HEK293 (cell line): ENCODE results near the gene RGSL1.

Experiments
- CTCF ChIA-PET: fragments of 350-600 bp; formaldehyde crosslinking; extraction: SDS; loops from one replicate; lab custom pipeline; 2021; ENCODE audit warnings: antibody characterized with exemption; lab: Yijun Ruan, JAX
- POLR2A ChIA-PET: fragments of 300-600 bp; formaldehyde crosslinking; extraction: SDS; loops from one replicate; lab custom pipeline; 2020; ENCODE audit warnings: antibody characterized with exemption, inconsistent platforms; lab: Yijun Ruan, JAX
- H3K27ac ChIP-seq: fragments of 200-500 bp; sonication (Bioruptor generic); 2 replicates; pipeline ENCODE4 v1.5.1; 2014; ENCODE audit warnings: low read depth, low read length, control low read depth, inconsistent platforms; ENCODE audit errors: extremely low read depth
- H3K36me3 ChIP-seq, 2 experiments: fragments of 200-500 bp in 1 of 2; sonication (Bioruptor generic) in 1 of 2; 1 replicate in 1 of 2; 2 replicates in 1 of 2; pipeline ENCODE4 v1.5.1; 2014 to 2017; ENCODE audit warnings: inconsistent platforms in 2 of 2, low read length in 2 of 2; ENCODE audit not compliant: control insufficient read depth in 2 of 2, insufficient read depth in 1 of 2
- H3K4me1 ChIP-seq: fragments of 200-500 bp; sonication (Bioruptor generic); 2 replicates; pipeline ENCODE4 v1.5.1; 2014; ENCODE audit warnings: mild to moderate bottlenecking, low read length, inconsistent platforms; ENCODE audit not compliant: control insufficient read depth, insufficient read depth
- H3K4me3 ChIP-seq: 2 replicates; pipeline ENCODE4 v1.5.1; 2011; ENCODE audit warnings: low read depth, mild to moderate bottlenecking, control low read depth, low read length, moderate library complexity
- H3K9me3 ChIP-seq: fragments of 200-500 bp; sonication (Bioruptor generic); 2 replicates; pipeline ENCODE4 v1.5.1; 2014; ENCODE audit warnings: low read depth, low read length, inconsistent platforms; ENCODE audit not compliant: control insufficient read depth, insufficient read depth
- EGR2 ChIP-seq: fragments of 450-650 bp; formaldehyde crosslinking; IDR thresholded peaks from 2 replicates; pipeline ENCODE4 v1.5.1; 2016; ENCODE audit warnings: low read depth, missing biosample characterization, missing genetic modification characterization
- IKZF3 ChIP-seq: fragments of 450-650 bp; IDR thresholded peaks from 2 replicates; pipeline ENCODE4 v1.5.0; 2018; ENCODE audit warnings: missing biosample characterization, mild to moderate bottlenecking, missing genetic modification characterization, moderate library complexity
- ZBTB20 ChIP-seq: fragments of 450-650 bp; formaldehyde crosslinking; IDR thresholded peaks from 2 replicates; pipeline ENCODE4 v1.5.1; 2016; ENCODE audit warnings: missing biosample characterization, missing genetic modification characterization
- ZNF114 ChIP-seq: fragments of 450-650 bp; formaldehyde crosslinking; IDR thresholded peaks from 2 replicates; pipeline ENCODE4 v1.5.0; 2017; ENCODE audit warnings: missing biosample characterization, missing genetic modification characterization
- ZNF426 ChIP-seq: fragments of 450-650 bp; formaldehyde crosslinking; IDR thresholded peaks from 2 replicates; pipeline ENCODE4 v1.5.1; 2017; ENCODE audit warnings: missing biosample characterization, missing genetic modification characterization, mild to moderate bottlenecking, inconsistent platforms, moderate library complexity
- ZNF501 ChIP-seq: fragments of 450-650 bp; formaldehyde crosslinking; IDR thresholded peaks from 2 replicates; pipeline ENCODE4 v1.5.1; 2016; ENCODE audit warnings: missing biosample characterization, missing genetic modification characterization
- ZNF548 ChIP-seq: fragments of 450-650 bp; formaldehyde crosslinking; IDR thresholded peaks from 2 replicates; pipeline ENCODE4 v1.5.1; 2016; ENCODE audit warnings: missing biosample characterization, missing genetic modification characterization
- ZNF670 ChIP-seq: fragments of 450-650 bp; formaldehyde crosslinking; IDR thresholded peaks from 2 replicates; pipeline ENCODE4 v1.5.1; 2016; ENCODE audit warnings: missing biosample characterization, missing genetic modification characterization, low read depth
- ZSCAN23 ChIP-seq: fragments of 450-650 bp; formaldehyde crosslinking; IDR thresholded peaks from 2 replicates; pipeline ENCODE4 v1.5.1; 2016; ENCODE audit warnings: missing biosample characterization, missing genetic modification characterization
- TF ChIP-seq, protein P1 (sequence below): fragments of 450-650 bp; formaldehyde crosslinking; IDR thresholded peaks from 2 replicates; pipeline ENCODE4 v1.5.1; 2016; ENCODE audit warnings: missing biosample characterization, missing genetic modification characterization
- TF ChIP-seq, protein P2 (sequence below): fragments of 450-650 bp; formaldehyde crosslinking; IDR thresholded peaks from 2 replicates; pipeline ENCODE4 v1.5.1; 2016; ENCODE audit warnings: missing biosample characterization, missing genetic modification characterization, borderline replicate concordance
- TF ChIP-seq, protein P3 (sequence below): fragments of 450-650 bp; formaldehyde crosslinking; IDR thresholded peaks from 2 replicates; pipeline ENCODE4 v1.5.1; 2016; ENCODE audit warnings: missing biosample characterization, missing genetic modification characterization
- TF ChIP-seq, protein P4 (sequence below): fragments of 450-650 bp; formaldehyde crosslinking; IDR thresholded peaks from 2 replicates; pipeline ENCODE4 v1.5.1; 2016; ENCODE audit warnings: missing biosample characterization, missing genetic modification characterization

The RGSL1 gene

DNA sequence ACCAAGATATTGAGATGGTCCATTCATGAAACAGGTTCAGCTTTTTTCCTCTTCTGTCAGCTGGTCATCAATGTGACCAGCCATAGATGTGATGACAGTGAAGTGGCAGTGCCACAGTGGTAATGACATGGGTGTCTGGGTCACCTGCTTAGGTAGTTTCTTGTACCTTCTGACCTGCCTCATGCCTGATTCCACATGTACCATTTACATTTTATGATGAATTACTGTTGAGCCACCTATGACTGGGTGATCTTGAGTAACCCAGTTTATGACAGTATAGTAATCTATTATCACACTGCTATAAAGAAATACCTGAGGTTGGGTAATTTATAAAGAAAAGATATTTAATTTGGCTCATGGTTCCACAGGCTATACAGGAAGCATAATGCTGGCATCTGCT lies 45.7 kb downstream of the RGSL1 start:
- Histone ChIP-seq H3K4me3 (no peak overlapping the region), H3K36me3 (no peaks in the 10 kb centered on the region), H3K9me3 (no peaks in the 10 kb centered on the region), H3K4me1 (no peaks in the 10 kb centered on the region), H3K27ac (no peak overlapping the region)
- POLR2A ChIA-PET, result no interaction called here
- CTCF ChIA-PET, result no interaction called here
- TF ChIP-seq, protein P1, sequence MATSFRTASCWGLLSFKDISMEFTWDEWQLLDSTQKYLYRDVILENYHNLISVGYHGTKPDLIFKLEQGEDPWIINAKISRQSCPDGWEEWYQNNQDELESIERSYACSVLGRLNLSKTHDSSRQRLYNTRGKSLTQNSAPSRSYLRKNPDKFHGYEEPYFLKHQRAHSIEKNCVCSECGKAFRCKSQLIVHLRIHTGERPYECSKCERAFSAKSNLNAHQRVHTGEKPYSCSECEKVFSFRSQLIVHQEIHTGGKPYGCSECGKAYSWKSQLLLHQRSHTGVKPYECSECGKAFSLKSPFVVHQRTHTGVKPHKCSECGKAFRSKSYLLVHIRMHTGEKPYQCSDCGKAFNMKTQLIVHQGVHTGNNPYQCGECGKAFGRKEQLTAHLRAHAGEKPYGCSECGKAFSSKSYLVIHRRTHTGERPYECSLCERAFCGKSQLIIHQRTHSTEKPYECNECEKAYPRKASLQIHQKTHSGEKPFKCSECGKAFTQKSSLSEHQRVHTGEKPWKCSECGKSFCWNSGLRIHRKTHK (tag by site-specific recombination), result no peak
- TF ChIP-seq ZNF548 (tag by site-specific recombination), result no peak
- TF ChIP-seq, protein P2, sequence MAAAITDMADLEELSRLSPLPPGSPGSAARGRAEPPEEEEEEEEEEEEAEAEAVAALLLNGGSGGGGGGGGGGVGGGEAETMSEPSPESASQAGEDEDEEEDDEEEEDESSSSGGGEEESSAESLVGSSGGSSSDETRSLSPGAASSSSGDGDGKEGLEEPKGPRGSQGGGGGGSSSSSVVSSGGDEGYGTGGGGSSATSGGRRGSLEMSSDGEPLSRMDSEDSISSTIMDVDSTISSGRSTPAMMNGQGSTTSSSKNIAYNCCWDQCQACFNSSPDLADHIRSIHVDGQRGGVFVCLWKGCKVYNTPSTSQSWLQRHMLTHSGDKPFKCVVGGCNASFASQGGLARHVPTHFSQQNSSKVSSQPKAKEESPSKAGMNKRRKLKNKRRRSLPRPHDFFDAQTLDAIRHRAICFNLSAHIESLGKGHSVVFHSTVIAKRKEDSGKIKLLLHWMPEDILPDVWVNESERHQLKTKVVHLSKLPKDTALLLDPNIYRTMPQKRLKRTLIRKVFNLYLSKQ (tag by site-specific recombination), result no peak
- no peak for TF ChIP-seq IKZF3

DNA sequence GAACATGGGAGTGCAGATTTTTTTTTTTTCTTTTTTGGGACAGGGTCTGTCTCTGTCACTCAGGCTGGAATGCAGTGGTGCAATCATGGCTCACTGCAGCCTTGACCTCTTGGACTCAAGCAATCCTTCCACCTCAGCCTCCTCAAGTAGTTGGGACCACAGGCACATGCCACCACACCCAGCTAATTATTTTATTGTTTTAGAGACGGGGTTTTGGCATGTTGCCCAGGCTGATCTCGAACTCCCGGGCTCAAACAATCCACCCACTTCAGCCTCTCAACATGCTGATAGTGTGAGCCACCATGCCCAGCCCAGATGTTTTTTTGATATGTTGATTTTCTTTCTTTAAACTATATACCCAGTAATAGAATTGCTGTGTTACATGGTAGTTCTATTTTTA lies 57.7 kb downstream of the RGSL1 start:
- Histone ChIP-seq H3K4me3 (no peak overlapping the region), H3K36me3 (no peaks in the 10 kb centered on the region), H3K4me1 (no peaks in the 10 kb centered on the region), H3K27ac (no peak overlapping the region), H3K9me3 (no peaks in the 10 kb centered on the region)
- ChIA-PET CTCF (interaction anchor here (0.6 kb wide), 1 partner anchor 430 kb away, joined by 4 read pairs; no protein-coding TSS in a partner anchor), POLR2A (no interaction called here)
- TF ChIP-seq ZNF501 (tag by site-specific recombination), result no peak
- TF ChIP-seq ZNF114 (tag by site-specific recombination), result no peak

DNA sequence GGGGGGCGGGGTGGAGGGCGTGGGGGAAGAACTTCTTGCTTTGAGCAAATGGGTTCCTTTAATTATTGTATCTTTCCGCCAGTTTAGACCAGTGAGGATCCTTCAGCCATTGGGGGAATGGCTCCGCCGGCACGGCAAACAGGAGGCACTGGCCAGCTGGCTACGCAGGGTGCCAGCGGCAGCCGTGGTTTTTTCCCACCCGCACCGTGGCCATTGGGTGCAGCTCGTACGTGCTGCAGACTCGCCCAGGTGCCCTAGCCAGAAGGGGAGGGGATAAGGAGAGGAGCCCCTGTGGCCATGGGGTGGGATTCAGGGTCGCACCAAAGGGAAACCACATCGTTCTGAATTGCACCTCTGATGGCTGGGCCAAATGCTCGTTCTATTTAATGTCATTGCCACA lies 65.6 kb downstream of the RGSL1 start:
- CTCF ChIA-PET, result no interaction called here

DNA sequence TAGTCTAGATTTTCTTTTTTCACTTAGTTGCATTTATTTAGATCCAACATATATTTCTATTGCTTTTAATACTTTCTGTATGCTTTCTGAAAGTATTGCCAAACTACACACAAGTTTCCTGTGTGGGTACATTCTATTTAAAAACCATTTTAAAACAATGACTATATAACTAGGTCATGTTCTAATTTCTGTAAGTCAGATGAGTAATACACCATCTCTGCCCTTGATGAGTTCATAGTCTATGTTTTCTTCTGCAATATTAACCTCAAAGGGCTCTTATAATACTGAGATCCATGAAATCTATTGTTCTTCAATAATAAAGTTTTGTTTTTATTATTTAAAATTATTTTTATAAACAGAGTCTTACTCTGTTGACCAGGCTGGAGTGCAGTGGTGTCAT lies 70.8 kb downstream of the RGSL1 start:
- no peaks in the 10 kb centered on the region for H3K9me3 ChIP-seq

More for the DNA sequence above, 65.6 kb downstream of the RGSL1 start:
- POLR2A ChIA-PET, result no interaction called here
- no peaks in the 10 kb centered on the region for H3K4me1 ChIP-seq
- H3K9me3 ChIP-seq, result no peaks in the 10 kb centered on the region
- H3K36me3 ChIP-seq, result no peaks in the 10 kb centered on the region
- TF ChIP-seq EGR2, result no peak
- TF ChIP-seq ZNF426, result no peak
- TF ChIP-seq ZBTB20 (tag by site-specific recombination), result no peak
- TF ChIP-seq, protein P3, sequence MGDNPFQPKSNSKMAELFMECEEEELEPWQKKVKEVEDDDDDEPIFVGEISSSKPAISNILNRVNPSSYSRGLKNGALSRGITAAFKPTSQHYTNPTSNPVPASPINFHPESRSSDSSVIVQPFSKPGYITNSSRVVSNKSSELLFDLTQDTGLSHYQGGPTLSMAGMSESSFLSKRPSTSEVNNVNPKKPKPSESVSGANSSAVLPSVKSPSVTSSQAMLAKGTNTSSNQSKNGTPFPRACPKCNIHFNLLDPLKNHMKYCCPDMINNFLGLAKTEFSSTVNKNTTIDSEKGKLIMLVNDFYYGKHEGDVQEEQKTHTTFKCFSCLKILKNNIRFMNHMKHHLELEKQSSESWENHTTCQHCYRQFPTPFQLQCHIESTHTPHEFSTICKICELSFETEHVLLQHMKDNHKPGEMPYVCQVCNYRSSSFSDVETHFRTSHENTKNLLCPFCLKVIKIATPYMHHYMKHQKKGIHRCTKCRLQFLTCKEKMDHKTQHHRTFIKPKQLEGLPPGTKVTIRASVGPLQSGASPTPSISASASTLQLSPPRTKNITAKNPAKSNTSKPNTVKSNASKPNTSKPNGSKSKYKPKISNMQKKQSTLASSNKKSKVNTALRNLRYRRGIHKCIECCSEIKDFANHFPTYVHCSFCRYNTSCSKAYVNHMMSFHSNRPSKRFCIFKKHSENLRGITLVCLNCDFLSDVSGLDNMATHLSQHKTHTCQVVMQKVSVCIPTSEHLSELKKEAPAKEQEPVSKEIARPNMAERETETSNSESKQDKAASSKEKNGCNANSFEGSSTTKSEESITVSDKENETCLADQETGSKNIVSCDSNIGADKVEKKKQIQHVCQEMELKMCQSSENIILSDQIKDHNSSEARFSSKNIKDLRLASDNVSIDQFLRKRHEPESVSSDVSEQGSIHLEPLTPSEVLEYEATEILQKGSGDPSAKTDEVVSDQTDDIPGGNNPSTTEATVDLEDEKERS (tag by site-specific recombination), result no peak
- TF ChIP-seq ZSCAN23 (tag by site-specific recombination), result no peak
- TF ChIP-seq ZNF670 (tag by site-specific recombination), result no peak
- TF ChIP-seq, all 188 proteins: peak for 0
- no peak overlapping the region for H3K4me3 ChIP-seq
- H3K27ac ChIP-seq, result no peak overlapping the region

More for the DNA sequence above, 70.8 kb downstream of the RGSL1 start:
- TF ChIP-seq, protein P4, sequence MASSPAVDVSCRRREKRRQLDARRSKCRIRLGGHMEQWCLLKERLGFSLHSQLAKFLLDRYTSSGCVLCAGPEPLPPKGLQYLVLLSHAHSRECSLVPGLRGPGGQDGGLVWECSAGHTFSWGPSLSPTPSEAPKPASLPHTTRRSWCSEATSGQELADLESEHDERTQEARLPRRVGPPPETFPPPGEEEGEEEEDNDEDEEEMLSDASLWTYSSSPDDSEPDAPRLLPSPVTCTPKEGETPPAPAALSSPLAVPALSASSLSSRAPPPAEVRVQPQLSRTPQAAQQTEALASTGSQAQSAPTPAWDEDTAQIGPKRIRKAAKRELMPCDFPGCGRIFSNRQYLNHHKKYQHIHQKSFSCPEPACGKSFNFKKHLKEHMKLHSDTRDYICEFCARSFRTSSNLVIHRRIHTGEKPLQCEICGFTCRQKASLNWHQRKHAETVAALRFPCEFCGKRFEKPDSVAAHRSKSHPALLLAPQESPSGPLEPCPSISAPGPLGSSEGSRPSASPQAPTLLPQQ (tag by site-specific recombination), result no peak
- TF ChIP-seq, all 188 proteins: peak for 0
- H3K27ac ChIP-seq, result no peak overlapping the region
- no peaks in the 10 kb centered on the region for H3K4me1 ChIP-seq
- ChIA-PET CTCF (no interaction called here), POLR2A (no interaction called here)
- H3K36me3 ChIP-seq, result no peaks in the 10 kb centered on the region
- no peak overlapping the region for H3K4me3 ChIP-seq
